H1 (cell line): ENCODE data around the gene KCNJ18. TPM values are rescaled to one million over a fixed set of nuclear protein-coding genes. Genes with fewer than 3 reads are reported as not detected.

Source experiments
- CTCF ChIA-PET: fragments of 300-600 bp; sonication (Branson Sonifier 250); formaldehyde crosslinking; loops from one replicate; lab custom pipeline; 2021; ENCODE audit not compliant: partially characterized antibody; lab: Charles Lee
- POLR2A ChIA-PET: fragments of 300-600 bp; sonication (Branson Sonifier 250); formaldehyde crosslinking; loops from one replicate; lab custom pipeline; 2021; ENCODE audit warnings: inconsistent platforms; ENCODE audit not compliant: partially characterized antibody; lab: Charles Lee
- DNase-seq, 2 experiments: peaks; one replicate each; pipeline versions ENCODE4 v3.0.0 to v3.0.0-alpha.2; 2010 to 2022; ENCODE audit warnings: low spot score in 2 of 2, low read depth in 1 of 2, mixed read lengths in 1 of 2
- FAIRE-seq: peaks from 2 replicates; lab custom pipeline; 2011; peaks lifted over from hg19 to GRCh38; lab: Jason Lieb, UNC
- H2AFZ ChIP-seq: 2 replicates; pipeline ENCODE4 v1.8.1; 2012; ENCODE audit warnings: low read length, inconsistent platforms
- H2AK5ac ChIP-seq: 2 replicates; pipeline ENCODE4 v1.6.1; 2013; ENCODE audit warnings: low read depth, low read length
- H2BK120ac ChIP-seq: replicated peaks from 2 replicates; pipeline ENCODE3; 2013; ENCODE audit warnings: low read depth, low read length, inconsistent platforms
- H2BK12ac ChIP-seq: 2 replicates; pipeline ENCODE4 v1.6.1; 2013; ENCODE audit warnings: low read depth, low read length
- H2BK15ac ChIP-seq: 2 replicates; pipeline ENCODE4 v1.6.1; 2013; ENCODE audit warnings: low read length
- H2BK20ac ChIP-seq: 2 replicates; pipeline ENCODE4 v1.6.1; 2013; ENCODE audit warnings: low read length
- H2BK5ac ChIP-seq: 2 replicates; pipeline ENCODE4 v1.6.1; 2013; ENCODE audit warnings: low read depth, low read length
- H3K14ac ChIP-seq: 2 replicates; pipeline ENCODE4 v1.6.1; 2013; ENCODE audit warnings: inconsistent platforms; ENCODE audit not compliant: insufficient read length
- H3K18ac ChIP-seq: 2 replicates; pipeline ENCODE4 v1.6.1; 2013; ENCODE audit warnings: low read length; ENCODE audit errors: extremely low read depth
- H3K23ac ChIP-seq: 2 replicates; pipeline ENCODE4 v1.6.1; 2013; ENCODE audit warnings: inconsistent platforms; ENCODE audit not compliant: insufficient read length
- H3K23me2 ChIP-seq: 2 replicates; pipeline ENCODE4 v1.6.1; 2013; ENCODE audit warnings: low read depth, low read length
- H3K27ac ChIP-seq: 2 replicates; pipeline ENCODE4 v1.6.1; 2011; ENCODE audit warnings: low read depth, low read length, inconsistent platforms
- H3K27me3 ChIP-seq, 4 experiments: replicated peaks in 1 of 4; 1 replicate in 1 of 4; 2 replicates in 3 of 4; pipeline versions ENCODE4 v1.6.1 to v1.8.1; 2011 to 2013; ENCODE audit warnings: low read length in 3 of 4, mild to moderate bottlenecking in 3 of 4, inconsistent platforms in 2 of 4, mixed read lengths in 2 of 4, moderate library complexity in 1 of 4; ENCODE audit not compliant: control insufficient read depth in 3 of 4, insufficient read depth in 3 of 4; ENCODE audit errors: extremely low read depth in 1 of 4
- H3K36me3 ChIP-seq, 4 experiments: 2 replicates each; pipeline versions ENCODE4 v1.6.1 to v1.8.1; 2011 to 2013; ENCODE audit warnings: mild to moderate bottlenecking in 4 of 4, low read length in 3 of 4, moderate library complexity in 2 of 4, control low read depth in 1 of 4, inconsistent platforms in 1 of 4; ENCODE audit not compliant: insufficient read depth in 4 of 4, control insufficient read depth in 2 of 4
- H3K4ac ChIP-seq: replicated peaks from 2 replicates; pipeline ENCODE3; 2013; ENCODE audit warnings: low read length, low read depth, mixed read lengths, inconsistent platforms; ENCODE audit not compliant: insufficient read length
- H3K4me1 ChIP-seq, 4 experiments: replicated peaks in 1 of 4; 1 replicate in 1 of 4; 2 replicates in 3 of 4; pipeline versions ENCODE4 v1.6.1 to v1.8.1; 2011 to 2013; ENCODE audit warnings: low read length in 3 of 4, inconsistent platforms in 2 of 4, mixed read lengths in 1 of 4; ENCODE audit not compliant: insufficient read depth in 4 of 4, control insufficient read depth in 3 of 4
- H3K4me2 ChIP-seq, 2 experiments: 2 replicates each; pipeline versions ENCODE4 v1.6.1 to v1.8.1; 2011 to 2013; ENCODE audit warnings: low read depth in 2 of 2, low read length in 2 of 2, control low read depth in 1 of 2, inconsistent platforms in 1 of 2, mild to moderate bottlenecking in 1 of 2; ENCODE audit not compliant: insufficient read depth in 1 of 2
- H3K4me3 ChIP-seq, 4 experiments: fragments of 200-600, 300-600 bp in 1 of 4; sonication (generic), shearing (Covaris generic), sonication (Bioruptor Twin) in 1 of 4; 2 replicates each; pipeline versions ENCODE4 v1.5.1 to v1.8.1; 2011 to 2016; ENCODE audit warnings: low read length in 4 of 4, low read depth in 3 of 4, control low read depth in 2 of 4, inconsistent platforms in 2 of 4, mild to moderate bottlenecking in 2 of 4, mixed read lengths in 1 of 4, moderate library complexity in 1 of 4; ENCODE audit not compliant: insufficient read depth in 2 of 4; ENCODE audit errors: extremely low read depth in 1 of 4
- H3K56ac ChIP-seq: replicated peaks from 2 replicates; pipeline ENCODE3; 2013; ENCODE audit warnings: low read depth, mild to moderate bottlenecking, mixed read lengths, low read length, inconsistent platforms; ENCODE audit not compliant: insufficient read length
- H3K79me1 ChIP-seq: 2 replicates; pipeline ENCODE4 v1.6.1; 2013; ENCODE audit warnings: low read depth, low read length, control low read depth
- H3K79me2 ChIP-seq, 2 experiments: 2 replicates each; pipeline versions ENCODE4 v1.6.1 to v1.8.1; 2012 to 2013; ENCODE audit warnings: low read length in 2 of 2, mild to moderate bottlenecking in 2 of 2, inconsistent platforms in 1 of 2; ENCODE audit not compliant: insufficient read depth in 2 of 2, control insufficient read depth in 1 of 2
- H3K9ac ChIP-seq, 4 experiments: replicated peaks in 1 of 4; 1 replicate in 1 of 4; 2 replicates in 3 of 4; pipeline versions ENCODE4 v1.6.1 to v1.8.1; 2011 to 2013; ENCODE audit warnings: low read depth in 3 of 4, low read length in 3 of 4, control low read depth in 2 of 4, mild to moderate bottlenecking in 2 of 4, moderate library complexity in 2 of 4, inconsistent platforms in 1 of 4; ENCODE audit errors: extremely low read depth in 1 of 4
- H3K9me3 ChIP-seq, 2 experiments: 2 replicates each; pipeline versions ENCODE4 v1.6.1 to v1.8.1; 2012 to 2013; ENCODE audit warnings: mild to moderate bottlenecking in 2 of 2, moderate library complexity in 2 of 2, control low read depth in 1 of 2, inconsistent platforms in 1 of 2, low read depth in 1 of 2, low read length in 1 of 2, mixed read lengths in 1 of 2; ENCODE audit not compliant: insufficient read depth in 2 of 2
- H4K20me1 ChIP-seq, 2 experiments: replicated peaks in 1 of 2; 2 replicates each; pipeline versions ENCODE3 to v1.8.1; 2011 to 2013; ENCODE audit warnings: inconsistent platforms in 2 of 2, low read length in 2 of 2, mild to moderate bottlenecking in 1 of 2; ENCODE audit not compliant: insufficient read depth in 2 of 2, control insufficient read depth in 1 of 2
- H4K5ac ChIP-seq: 2 replicates; pipeline ENCODE4 v1.6.1; 2013; ENCODE audit warnings: low read length, low read depth, mixed read lengths, inconsistent platforms; ENCODE audit not compliant: insufficient read length
- H4K8ac ChIP-seq: 2 replicates; pipeline ENCODE4 v1.8.0; 2013; ENCODE audit warnings: mild to moderate bottlenecking, moderate library complexity, low read length, inconsistent platforms; ENCODE audit not compliant: insufficient read depth; ENCODE audit errors: extremely low read depth
- H4K91ac ChIP-seq: replicated peaks from 2 replicates; pipeline ENCODE3; 2013; ENCODE audit warnings: low read length, mixed read lengths, inconsistent platforms; ENCODE audit not compliant: insufficient read length
- BCL11A ChIP-seq, 2 experiments: IDR thresholded peaks; one replicate each; pipeline ENCODE4 v1.6.1; 2011; ENCODE audit warnings: low read depth in 2 of 2, low read length in 2 of 2, mild to moderate bottlenecking in 2 of 2
- CBX5 ChIP-seq: fragments of 300-800, 300-1000 bp; sonication (generic); IDR thresholded peaks from 2 replicates; pipeline ENCODE4 v1.7.1; 2016; ENCODE audit warnings: antibody characterized with exemption, low read length, low read depth
- CHD2 ChIP-seq: IDR thresholded peaks from 2 replicates; pipeline ENCODE4 v1.6.1; 2012; ENCODE audit warnings: low read length, improper control_type of control experiment
- CREB1 ChIP-seq: IDR thresholded peaks from 2 replicates; pipeline ENCODE4 v1.6.1; 2012; ENCODE audit warnings: inconsistent platforms
- EGR1 ChIP-seq: IDR thresholded peaks from 2 replicates; pipeline ENCODE4 v1.6.1; 2011; ENCODE audit warnings: low read depth, low read length, borderline replicate concordance
- GTF2F1 ChIP-seq: IDR thresholded peaks from 2 replicates; pipeline ENCODE4 v1.6.1; 2012; ENCODE audit warnings: low read depth, low read length, improper control_type of control experiment, borderline replicate concordance
- HDAC2 ChIP-seq, 2 experiments: fragments of 300-600 bp in 1 of 2; sonication (generic) in 1 of 2; IDR thresholded peaks; 2 replicates each; pipeline ENCODE4 v1.6.1; 2011 to 2012; ENCODE audit warnings: low read depth in 2 of 2, low read length in 2 of 2, mild to moderate bottlenecking in 2 of 2, moderate library complexity in 2 of 2, borderline replicate concordance in 1 of 2, inconsistent platforms in 1 of 2
- HDAC6 ChIP-seq: IDR thresholded peaks from one replicate; pipeline ENCODE4 v1.7.1; 2012; ENCODE audit warnings: low read depth, mild to moderate bottlenecking, inconsistent platforms, low read length, moderate library complexity
- JUND ChIP-seq: IDR thresholded peaks from 2 replicates; pipeline ENCODE4 v1.6.1; 2011; ENCODE audit warnings: mild to moderate bottlenecking, improper control_type of control experiment, low read length
- KDM4A ChIP-seq: IDR thresholded peaks from one replicate; pipeline ENCODE4 v1.7.1; 2012; ENCODE audit warnings: low read depth, mild to moderate bottlenecking, moderate library complexity, low read length, inconsistent platforms; ENCODE audit not compliant: severe bottlenecking
- RBBP5 ChIP-seq: IDR thresholded peaks from 2 replicates; pipeline ENCODE4 v1.7.1; 2012; ENCODE audit warnings: low read depth, mild to moderate bottlenecking, inconsistent platforms, low read length, moderate library complexity, borderline replicate concordance
- RNF2 ChIP-seq: fragments of 200-900, 300-1000 bp; sonication (generic); IDR thresholded peaks from 2 replicates; pipeline ENCODE4 v1.7.1; 2016; ENCODE audit warnings: borderline replicate concordance, low read depth, mild to moderate bottlenecking, antibody characterized with exemption, low read length; ENCODE audit not compliant: poor library complexity, severe bottlenecking; ENCODE audit errors: missing control alignments
- SIRT6 ChIP-seq: IDR thresholded peaks from one replicate; pipeline ENCODE4 v1.7.1; 2012; ENCODE audit warnings: low read length, inconsistent platforms
- WGBS, 2 experiments: shearing (Covaris generic) in 1 of 2; methylation state at CpG; one replicate each; pipeline versions ENCODE4 v1.1.6 to v1.1.7; 2013 to 2015; ENCODE audit warnings: low lambda C conversion rate in 2 of 2, mixed read lengths in 2 of 2, inconsistent platforms in 1 of 2, low coverage in 1 of 2, missing lambda C conversion rate in 1 of 2; ENCODE audit not compliant: insufficient replicate concordance in 2 of 2, insufficient coverage in 1 of 2, insufficient read length in 1 of 2; ENCODE audit errors: extremely low coverage in 1 of 2, missing lambda C conversion rate in 1 of 2; 5-methylcytosine and 5-hydroxymethylcytosine counted together
- polyA plus RNA-seq, 7 experiments: library from polyadenylated mRNA; depleted of rRNA in 3 of 7; stranded (reverse) in 5 of 7; unstranded in 2 of 7; fragments of >200 nt in 5 of 7; fragments of 200-250 nt in 2 of 7; gene quantifications; 1 replicate in 5 of 7; 2 replicates in 1 of 7; 4 replicates in 1 of 7; pipeline versions ENCODE4 v1.2.1 to v1.2.3, GENCODE V29; 2011 to 2013; ENCODE audit warnings: missing spikeins in 2 of 7, mixed read lengths in 2 of 7
- total RNA-seq: library from RNA; stranded (reverse); fragmentation: NEBNext Ultra II Directional; extraction: Animal tissue kit (Norgen Biotek cat#: 25700); gene quantifications from 2 replicates; pipeline ENCODE4 v1.2.1, GENCODE V29; 2021

KCNJ18 gene
- total and polyA plus RNA-seq, 2 of the 8 experiments (the other 6 are each of a cell fraction or from before 2014, with no cell fraction given) = not detected

- Histone ChIP-seq H4K20me1 (no peaks in the 10 kb centered on the region), H3K79me1 (no peaks in the 10 kb centered on the region), H3K4me3 (no peak overlapping the region), H4K5ac (no peak overlapping the region), H3K9ac (no peak overlapping the region), H3K18ac (no peak overlapping the region), H2AK5ac (no peak overlapping the region), H2BK120ac (no peak overlapping the region), H3K4me1 (no peaks in the 10 kb centered on the region), H3K27me3 (no peaks in the 10 kb centered on the region), H3K23me2 (no peaks in the 10 kb centered on the region), H2BK5ac (no peak overlapping the region), H2BK15ac (no peak overlapping the region), H3K56ac (no peak overlapping the region), H3K36me3 (no peaks in the 10 kb centered on the region), H2BK20ac (no peak overlapping the region), H3K14ac (no peak overlapping the region), H3K4ac (no peak overlapping the region), H3K23ac (no peak overlapping the region), H2BK12ac (no peak overlapping the region), H2AFZ (no peak overlapping the region), H3K4me2 (no peak overlapping the region), H3K79me2 (no peaks in the 10 kb centered on the region), H3K27ac (no peak overlapping the region), H4K8ac (no peak overlapping the region), H3K9me3 (peaks cover 22 to 85% of the 10 kb centered on the region in 2 experiments), H4K91ac (no peak overlapping the region)
- CTCF ChIA-PET = no interaction called here
- POLR2A ChIA-PET = no interaction called here
- FAIRE-seq (no peak), DNase-seq (no peak)
- TF ChIP-seq SIRT6 (no peak), BCL11A (IDR thresholded peaks at IDR 0.05; ENCODE audit: low read depth in 2 of 2, low read length in 2 of 2) (no peak), RNF2 (no peak), CHD2 (no peak), JUND (no peak), RBBP5 (no peak), EGR1 (no peak), CBX5 (no peak), KDM4A (no peak), HDAC6 (no peak), GTF2F1 (no peak), HDAC2 (IDR thresholded peaks at IDR 0.05; ENCODE audit: borderline replicate concordance in 1 of 2, low read depth in 2 of 2, low read length in 2 of 2) (no peak), CREB1 (no peak)
- WGBS, 2 experiments = 75% methylated on average over 13 of the region's 13 CpGs; no CpG with 5 or more reads in 1 of the 2 experiments
Measured at GRCh38 chr17:21705021-21705601, 12.8 kb downstream of the KCNJ18 start.
